Hepatocyte (in vitro differentiated cells): ENCODE results near the gene ANKRD10.

Experiments
- CTCF ChIP-seq: fragments of 200-600 bp; sonication (generic); IDR thresholded peaks from 2 replicates; pipeline ENCODE4 v1.5.1; 2016; ENCODE audit warnings: antibody characterized with exemption, mild to moderate bottlenecking; ENCODE audit not compliant: poor library complexity
- EZH2 ChIP-seq: fragments of 200-600 bp; sonication (generic); IDR thresholded peaks from 2 replicates; pipeline ENCODE4 v1.6.1; 2016; ENCODE audit warnings: antibody characterized with exemption, mild to moderate bottlenecking, borderline replicate concordance

- no peak for TF ChIP-seq CTCF
- TF ChIP-seq EZH2 = no peak
These were observed 7.6 kb downstream of the ANKRD10 start for GRCh38 chr13:110907301-110907700.
